ENCODE results near the gene DOCK10.
A peak's percentile ranks its signal among the peaks of the same experiment; 100 is the strongest.

DOCK10 gene

GRCh38 chr2:224982226-224982625 lies 60.0 kb downstream of the DOCK10 start:
- no peak for DNase-seq (ENCODE audit: low spot score)

GRCh38 chr2:224976629-224977525 lies 65.4 kb downstream of the DOCK10 start:
- DNase-seq (ENCODE audit: low spot score), result no peak

- no peak for DNase-seq (ENCODE audit: low spot score)
Measured at GRCh38 chr2:224975761-224976160, 66.5 kb downstream of the DOCK10 start.

GRCh38 chr2:224973112-224974016 lies 68.9 kb downstream of the DOCK10 start:
- DNase-seq (ENCODE audit: low spot score), result no peak

GRCh38 chr2:224971214-224971613 lies 71.1 kb downstream of the DOCK10 start:
- no peak for DNase-seq (ENCODE audit: low spot score)

- DNase-seq (ENCODE audit: low spot score), result no peak
Measured at GRCh38 chr2:224970311-224970710, 72.0 kb downstream of the DOCK10 start.

GRCh38 chr2:224969633-224970260 lies 72.5 kb downstream of the DOCK10 start:
- no peak for DNase-seq (ENCODE audit: low spot score)

- no peak for DNase-seq (ENCODE audit: low spot score)
Measured at GRCh38 chr2:224969095-224969494, 73.2 kb downstream of the DOCK10 start.

GRCh38 chr2:224968051-224968450 lies 74.2 kb downstream of the DOCK10 start:
- no peak for DNase-seq (ENCODE audit: low spot score)

GRCh38 chr2:224966613-224967012 lies 75.7 kb downstream of the DOCK10 start:
- no peak for DNase-seq (ENCODE audit: low spot score)

GRCh38 chr2:224959556-224959955 lies 82.7 kb downstream of the DOCK10 start:
- DNase-seq (ENCODE audit: low spot score), result no peak

GRCh38 chr2:224958873-224959272 lies 83.4 kb downstream of the DOCK10 start:
- peak; percentile 13 for DNase-seq (ENCODE audit: low spot score)

- peak; percentile 73 for DNase-seq (ENCODE audit: low spot score)
Measured at GRCh38 chr2:224958462-224958857, 83.8 kb downstream of the DOCK10 start.

GRCh38 chr2:224957540-224958461 lies 84.5 kb downstream of the DOCK10 start:
- no peak for DNase-seq (ENCODE audit: low spot score)

GRCh38 chr2:224956706-224957105 lies 85.6 kb downstream of the DOCK10 start:
- no peak for DNase-seq (ENCODE audit: low spot score)

- DNase-seq (ENCODE audit: low spot score), result no peak
Measured at GRCh38 chr2:224954980-224955379, 87.3 kb downstream of the DOCK10 start.

GRCh38 chr2:224952936-224953657 lies 89.2 kb downstream of the DOCK10 start:
- DNase-seq (ENCODE audit: low spot score), result no peak

GRCh38 chr2:224951723-224952481 lies 90.4 kb downstream of the DOCK10 start:
- no peak for DNase-seq (ENCODE audit: low spot score)

- DNase-seq (ENCODE audit: low spot score), result peak; percentile 54
Measured at GRCh38 chr2:224948859-224949258, 93.4 kb downstream of the DOCK10 start.

- no peak for DNase-seq (ENCODE audit: low spot score)
Measured at GRCh38 chr2:224948005-224948404, 94.3 kb downstream of the DOCK10 start.
